VCaP (cell line): ENCODE measurements around the gene RABGAP1L.
A peak's percentile ranks its signal among the peaks of the same experiment; 100 is the strongest.

Experiments
- H3K27ac ChIP-seq: fragments of 450-650 bp; 2 replicates; pipeline ENCODE4 v1.5.1; 2017
- CTCF ChIP-seq: fragments of 450-650 bp; conservative IDR thresholded peaks from 2 replicates; pipeline ENCODE4 v1.5.1; 2017; ENCODE audit warnings: mild to moderate bottlenecking, moderate library complexity

Gene RABGAP1L

GRCh38 chr1:174713796-174714195 is 554.5 kb downstream of the RABGAP1L start:
- TF ChIP-seq CTCF: no peak
- H3K27ac ChIP-seq: no peak overlapping the region

- no peak overlapping the region for H3K27ac ChIP-seq
- no peak for TF ChIP-seq CTCF
Measured at GRCh38 chr1:174719194-174719593, 559.9 kb downstream of the RABGAP1L start.

- H3K27ac ChIP-seq: no peak overlapping the region
- no peak for TF ChIP-seq CTCF
Measured at GRCh38 chr1:174720618-174721017, 561.3 kb downstream of the RABGAP1L start.

GRCh38 chr1:174721246-174721645 is 561.9 kb downstream of the RABGAP1L start:
- no peak for TF ChIP-seq CTCF

GRCh38 chr1:174723816-174724215 is 564.5 kb downstream of the RABGAP1L start:
- no peak for TF ChIP-seq CTCF
- H3K27ac ChIP-seq: no peak overlapping the region

More at GRCh38 chr1:174721246-174721645, 561.9 kb downstream of the RABGAP1L start:
- H3K27ac ChIP-seq: no peak overlapping the region

- TF ChIP-seq CTCF: no peak
- no peak overlapping the region for H3K27ac ChIP-seq
Measured at GRCh38 chr1:174724219-174724618, 564.9 kb downstream of the RABGAP1L start.

GRCh38 chr1:174726167-174726879 is 567.0 kb downstream of the RABGAP1L start:
- TF ChIP-seq CTCF: peak; percentile 78
- H3K27ac ChIP-seq: no peak overlapping the region
